Measurements from ENCODE around the gene ANKRD24. TPM values are rescaled to one million over a fixed set of nuclear protein-coding genes. Genes with fewer than 3 reads are reported as not detected.

Gene ANKRD24
- total and polyA plus RNA-seq, 2 experiments from 2014 or later = 3.7 to 18.0 TPM

GRCh38 chr19:4138445-4138844 is 44.0 kb upstream of the ANKRD24 start (continued):
- TF ChIP-seq CREB1 (CRISPR knock-in tag; IDR thresholded peaks at IDR 0.05; ENCODE audit: low read depth) = no peak
- TF ChIP-seq REST (IDR thresholded peaks at IDR 0.05; ENCODE audit: unreplicated experiment) = no peak
- TF ChIP-seq JUNB (IDR thresholded peaks at IDR 0.05; ENCODE audit: unreplicated experiment) = no peak
- TF ChIP-seq CTCF (conservative IDR thresholded peaks at IDR 0.05; ENCODE audit: low read depth in 2 of 2) = no peak
- TF ChIP-seq POLR2AphosphoS5 (IDR thresholded peaks at IDR 0.05; ENCODE audit: low read depth) = no peak

DNA sequence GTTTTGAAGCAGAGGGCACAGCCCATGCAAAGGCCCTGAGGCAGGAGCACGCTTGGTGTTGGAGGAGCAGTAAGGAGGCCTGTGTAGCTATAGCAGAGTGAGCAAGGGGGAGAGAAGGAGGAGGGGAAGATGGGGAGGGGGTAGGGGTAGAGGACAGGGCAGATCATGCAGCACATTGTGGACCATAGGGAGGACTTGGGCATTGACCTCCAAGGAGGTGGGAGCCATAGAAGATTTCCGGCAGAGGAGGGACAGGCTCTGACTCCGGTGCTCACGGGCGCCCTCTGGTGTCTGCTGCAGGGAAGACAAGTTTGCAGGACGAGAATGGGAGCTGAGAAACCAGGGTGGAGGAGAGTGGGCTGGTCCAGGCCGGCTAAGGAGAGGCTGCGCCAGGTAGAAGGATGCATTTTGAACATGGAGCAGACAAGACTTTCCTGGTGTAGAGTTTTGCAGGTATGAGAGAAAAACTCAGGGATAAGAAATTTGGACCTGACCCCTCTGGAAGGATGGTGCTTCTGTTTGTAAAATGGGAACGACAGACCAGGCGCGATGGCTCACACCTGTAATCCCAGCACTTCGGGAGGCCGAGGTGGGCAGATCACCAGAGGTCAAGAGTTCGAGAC is 42.8 kb upstream of the ANKRD24 start:
- H3F3A ChIP-seq (replicated peaks; ENCODE audit: low read depth) = no peaks in the 10 kb centered on the region
- Mint-ChIP-seq H3K27me3 (ENCODE audit: insufficient read depth, low read depth, poor library complexity) (peaks cover 11% of the 10 kb centered on the region), H3K4me1 (peaks cover 3% of the 10 kb centered on the region; the same call in 1 of the 3 replicates), H3K36me3 (ENCODE audit: low read depth) (no peaks in the 10 kb centered on the region), H3K27ac (no peak overlapping the region), H3K4me3 (no peak overlapping the region), H3K9me3 (no peaks in the 10 kb centered on the region; the same call in 2 of the 3 replicates)
- H2AFZ ChIP-seq = no peak overlapping the region
- no peaks in the 10 kb centered on the region for H4K20me1 ChIP-seq (replicated peaks; ENCODE audit: insufficient read depth)
- no peaks in the 10 kb centered on the region for H3K27me3 ChIP-seq (ENCODE audit: insufficient read depth)
- H3K4me3 ChIP-seq = no peak overlapping the region
- ATAC-seq = peak; percentile 91
- peak; percentile 83 for DNase-seq (ENCODE audit: low spot score)
- 0 out of 2 replicates have a peak overlapping the region, but pooled peaks have one; percentile 21 for H3K4me2 ChIP-seq
- H3K27ac ChIP-seq (ENCODE audit: low read depth) = no peak overlapping the region
- H3K79me2 ChIP-seq (replicated peaks; ENCODE audit: insufficient read depth) = no peaks in the 10 kb centered on the region
- TF ChIP-seq ZNF331 (CRISPR knock-in tag; IDR thresholded peaks at IDR 0.05; ENCODE audit: low read depth) (no peak), CTCF (conservative IDR thresholded peaks at IDR 0.05; ENCODE audit: low read depth in 2 of 2) (peak; percentile 84 to 90)
- H3K36me3 ChIP-seq (ENCODE audit: insufficient read depth) = no peaks in the 10 kb centered on the region
- no peaks in the 10 kb centered on the region for H3K9me2 ChIP-seq (ENCODE audit: insufficient read depth)
- H3K4me1 ChIP-seq (ENCODE audit: insufficient read depth) = no peaks in the 10 kb centered on the region
